ENCODE results near the gene DAPK3.

- no peak for TF ChIP-seq CTCF (IDR thresholded peaks at IDR 0.05)
- no peak for TF ChIP-seq ZFX (IDR thresholded peaks at IDR 0.05; ENCODE audit: borderline replicate concordance)
Observed at GRCh38 chr19:3984584-3984907, 13.6 kb upstream of the DAPK3 start.
